Adipose tissue (tissue), 3 donors: ENCODE results near the gene OR1K1. TPM values are rescaled to one million over a fixed set of nuclear protein-coding genes. Genes with fewer than 3 reads are reported as not detected.

Source experiments
- H3K27ac ChIP-seq: one replicate; pipeline ENCODE4 v1.5.1; 2013; ENCODE audit warnings: low read depth, low read length
- WGBS, 3 donors: extraction: QIAGEN DNeasy Blood & Tissue Kit; methylation state at CpG; one replicate each; pipeline ENCODE4 v1.1.7; 2013; 5-methylcytosine and 5-hydroxymethylcytosine counted together
- polyA plus RNA-seq, 3 donors: library from polyadenylated mRNA; stranded (reverse); fragments of 200-250 nt; gene quantifications; one replicate each; pipeline ENCODE4 v1.2.3, GENCODE V29; 2013
- donor health status: healthy with polysubstance abuse.
- donor health status: Bipolar disorder and iron deficiency.
- donor health status: healthy.

The OR1K1 gene
- polyA plus RNA-seq, 3 donors = not detected

DNA sequence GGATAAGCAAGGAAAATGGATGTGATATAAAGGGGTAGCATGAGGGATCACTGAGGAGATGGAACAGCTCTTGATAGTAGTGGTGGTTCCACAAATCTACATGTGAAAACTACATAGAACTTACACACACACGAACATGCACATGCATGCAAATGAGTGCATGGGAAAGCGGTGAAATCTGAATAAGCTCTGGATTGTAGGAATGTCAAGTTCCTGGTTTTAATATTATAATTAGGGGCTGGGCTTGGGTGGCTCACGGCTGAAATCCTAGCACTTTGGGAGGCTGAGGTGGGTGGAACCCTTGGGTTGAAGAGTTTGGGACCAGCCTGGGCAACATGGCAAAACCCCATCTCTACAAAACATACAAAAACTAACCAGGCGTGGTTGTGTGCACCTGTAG lies 41.6 kb downstream of the OR1K1 start:
- WGBS, 3 donors = 71 to 79% (median 71%) methylated on average over 4 of the region's 4 CpGs
- no peak overlapping the region for H3K27ac ChIP-seq

- 96 to 97% (median 96%) methylated on average over 1 of the region's 1 CpG for WGBS, 3 donors
- no peak overlapping the region for H3K27ac ChIP-seq
Observed at GRCh38 chr9:122844137-122844536, 44.2 kb downstream of the OR1K1 start.

DNA sequence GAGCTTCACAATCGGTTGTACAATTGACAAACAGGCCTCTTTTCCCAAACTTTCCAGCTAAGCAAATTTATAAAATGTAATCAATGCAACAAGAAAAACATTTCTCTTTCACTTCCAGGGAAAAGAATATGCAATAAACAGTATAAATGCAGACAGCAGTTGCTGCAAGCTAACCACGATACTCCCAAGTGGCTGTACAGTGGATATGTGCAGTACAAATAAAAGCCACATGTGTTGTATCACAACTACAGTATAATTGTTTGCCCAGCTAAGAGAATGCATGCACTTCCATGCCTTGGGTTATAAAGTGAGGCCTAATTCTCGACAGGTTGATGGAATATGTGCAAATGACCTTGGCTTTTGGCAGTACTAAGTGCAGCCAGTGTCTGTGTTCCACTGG lies 45.2 kb downstream of the OR1K1 start:
- H3K27ac ChIP-seq = no peak overlapping the region
- WGBS, 3 donors = 71 to 93% (median 88%) methylated on average over 3 of the region's 3 CpGs

DNA sequence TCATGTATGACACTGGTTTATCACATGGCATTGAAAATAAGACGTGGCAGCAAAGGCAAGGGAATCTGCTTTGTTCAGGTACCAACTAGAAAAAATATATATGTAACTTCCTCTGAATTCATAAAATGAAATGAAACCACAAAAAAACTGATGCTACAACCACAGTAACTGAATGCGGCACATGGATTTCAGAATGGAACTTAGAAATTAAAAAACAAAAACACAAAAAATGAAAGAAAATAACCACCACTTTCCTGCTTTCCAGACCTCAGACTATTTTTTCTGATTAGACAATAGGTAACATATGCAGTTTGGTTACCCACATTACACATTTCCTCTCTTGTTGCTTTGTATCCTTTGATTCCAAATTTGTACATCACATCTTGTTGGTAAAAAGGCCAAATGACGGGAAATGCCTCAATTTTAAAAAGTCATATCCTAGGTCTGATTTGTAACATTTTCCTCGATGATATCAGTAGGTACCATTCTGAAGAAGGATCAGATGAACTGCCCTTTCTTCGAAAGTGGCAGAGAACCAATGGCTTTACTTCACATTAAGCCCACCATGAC lies 46.5 kb downstream of the OR1K1 start:
- WGBS, 3 donors = 78 to 84% (median 83%) methylated on average over 5 of the region's 5 CpGs
- no peak overlapping the region for H3K27ac ChIP-seq

DNA sequence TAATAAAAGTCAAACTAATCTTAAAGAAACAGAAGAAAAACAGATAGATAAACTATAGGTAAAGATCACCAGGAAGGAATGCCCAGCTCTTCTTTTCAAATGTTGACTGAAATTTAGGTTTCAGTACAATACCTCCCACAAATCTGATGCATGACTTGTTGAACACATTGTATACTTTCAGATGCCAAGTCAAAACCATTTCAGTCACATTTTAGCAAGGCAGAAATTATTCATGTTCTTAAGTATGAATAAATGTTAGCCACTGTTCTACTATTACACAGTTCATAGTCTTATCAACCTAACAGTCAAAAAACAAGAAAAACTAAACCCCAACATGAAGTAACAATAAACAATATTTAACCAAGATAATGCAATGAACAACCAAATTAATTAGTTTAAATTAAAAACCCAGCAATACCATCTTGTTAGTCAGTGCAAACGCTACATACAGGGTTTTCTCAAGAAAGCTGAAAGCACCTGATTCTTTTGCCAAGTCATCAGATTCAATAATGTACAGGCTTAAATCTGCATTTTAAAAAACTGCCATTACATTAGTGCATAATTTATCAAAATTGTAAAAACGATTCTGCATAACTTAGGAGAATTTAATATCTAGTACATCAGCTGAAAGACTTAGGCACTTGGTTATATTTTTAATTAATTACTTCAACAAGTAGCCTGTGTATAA lies 48.5 kb downstream of the OR1K1 start:
- H3K27ac ChIP-seq = no peak overlapping the region
- WGBS, 3 donors = 65 to 94% (median 84%) methylated on average over 2 of the region's 2 CpGs

Other genes with a start within 250 kb of the OR1K1 start
- gene OR1N2, start 247.0 kb upstream of the OR1K1 start, polyA plus RNA-seq = not detected
- gene OR1L8, start 216.7 kb upstream of the OR1K1 start, polyA plus RNA-seq = under 1 TPM in 2 of 3 donors, not detected in 1; 0.03 to 0.04 TPM
- gene OR1Q1, start 185.4 kb upstream of the OR1K1 start, polyA plus RNA-seq = not detected
- gene OR1B1, start 142.5 kb upstream of the OR1K1 start, polyA plus RNA-seq = not detected
- gene OR1L1, start 138.4 kb upstream of the OR1K1 start, polyA plus RNA-seq = not detected
- gene OR1L3, start 125.0 kb upstream of the OR1K1 start, polyA plus RNA-seq = not detected
- not detected for gene OR1L4, start 76.1 kb upstream of the OR1K1 start, polyA plus RNA-seq
- gene OR1L6, start 57.8 kb upstream of the OR1K1 start, polyA plus RNA-seq = not detected
- under 1 TPM in 1 of 3 donors, not detected in 2; 0.34 TPM for gene OR5C1, start 11.2 kb upstream of the OR1K1 start, polyA plus RNA-seq
- 10 to 100 TPM in 1 of 3 donors, 1 to 10 TPM in 2; 4.3 to 12.1 (median 7.1) TPM for gene PDCL, start 28.5 kb downstream of the OR1K1 start, polyA plus RNA-seq
- gene RC3H2, start 105.2 kb downstream of the OR1K1 start, polyA plus RNA-seq = 10 to 100 TPM in 1 of 3 donors, 1 to 10 TPM in 2; 4.7 to 11.7 (median 9.8) TPM
- gene ZBTB6, start 113.2 kb downstream of the OR1K1 start, polyA plus RNA-seq = 1 to 10 TPM; 1.9 to 3.3 (median 2.3) TPM
- gene ZBTB26, start 131.4 kb downstream of the OR1K1 start, polyA plus RNA-seq = 1 to 10 TPM; 2.0 to 2.2 (median 2.1) TPM
- gene RABGAP1, start 140.9 kb downstream of the OR1K1 start, polyA plus RNA-seq = 10 to 100 TPM in 2 of 3 donors, 1 to 10 TPM in 1; 7.9 to 16.5 (median 16.1) TPM
- under 1 TPM in 2 of 3 donors, not detected in 1; 0.07 to 0.37 TPM for gene GPR21, start 233.5 kb downstream of the OR1K1 start, polyA plus RNA-seq